GM21737 (cell line): Measurements from ENCODE around the gene PTOV1.
"Not testable (repeated sequence)": the region's sequence is repeated elsewhere in the genome, so short reads cannot be mapped to it uniquely, and the experiment has no call there.

ENCODE experiments used
- ATAC-seq: cut with Tn5 transposase; IDR thresholded peaks from one replicate; pipeline ENCODE4 v1.9.1; 2021; ENCODE audit warnings: mild to moderate bottlenecking, moderate library complexity; ENCODE audit not compliant: unreplicated experiment

The PTOV1 gene

DNA sequence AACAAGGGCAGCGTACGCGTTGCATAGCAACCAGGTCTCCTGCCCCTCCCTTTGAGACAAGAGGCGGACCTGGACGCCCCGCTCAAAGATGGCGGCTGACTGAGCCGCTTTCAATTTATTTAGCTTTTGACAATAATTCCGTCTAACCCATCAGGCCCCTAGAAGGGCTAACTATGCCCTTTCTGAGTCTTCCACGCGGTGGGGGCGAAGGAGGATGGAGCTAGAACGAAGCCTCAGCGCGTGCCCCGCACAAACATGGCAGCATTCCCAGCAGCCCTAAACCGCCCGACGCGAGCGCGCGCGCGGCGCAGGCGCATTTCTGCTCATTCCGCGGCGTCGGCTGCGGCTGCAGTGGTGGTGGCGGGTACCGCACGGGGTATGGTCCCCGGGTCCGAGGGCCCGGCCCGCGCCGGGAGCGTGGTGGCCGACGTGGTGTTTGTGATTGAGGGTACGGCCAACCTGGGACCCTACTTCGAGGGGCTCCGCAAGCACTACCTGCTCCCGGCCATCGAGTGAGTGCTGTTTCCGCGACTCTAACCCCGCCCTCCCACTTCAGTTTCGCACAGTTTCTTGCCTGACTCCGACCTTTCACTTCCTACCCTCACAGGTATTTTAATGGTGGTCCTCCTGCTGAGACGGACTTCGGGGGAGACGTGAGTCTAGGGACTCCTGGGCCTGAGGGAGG lies 32.9 kb upstream of the PTOV1 start, which contains the start of gene MED25:
Gene MED25 (plus strand): TSS at position 326 of the 685 bp plus-strand sequence. CDS start 53 bp downstream, at position 379.
- ATAC-seq = peak; percentile 54

DNA sequence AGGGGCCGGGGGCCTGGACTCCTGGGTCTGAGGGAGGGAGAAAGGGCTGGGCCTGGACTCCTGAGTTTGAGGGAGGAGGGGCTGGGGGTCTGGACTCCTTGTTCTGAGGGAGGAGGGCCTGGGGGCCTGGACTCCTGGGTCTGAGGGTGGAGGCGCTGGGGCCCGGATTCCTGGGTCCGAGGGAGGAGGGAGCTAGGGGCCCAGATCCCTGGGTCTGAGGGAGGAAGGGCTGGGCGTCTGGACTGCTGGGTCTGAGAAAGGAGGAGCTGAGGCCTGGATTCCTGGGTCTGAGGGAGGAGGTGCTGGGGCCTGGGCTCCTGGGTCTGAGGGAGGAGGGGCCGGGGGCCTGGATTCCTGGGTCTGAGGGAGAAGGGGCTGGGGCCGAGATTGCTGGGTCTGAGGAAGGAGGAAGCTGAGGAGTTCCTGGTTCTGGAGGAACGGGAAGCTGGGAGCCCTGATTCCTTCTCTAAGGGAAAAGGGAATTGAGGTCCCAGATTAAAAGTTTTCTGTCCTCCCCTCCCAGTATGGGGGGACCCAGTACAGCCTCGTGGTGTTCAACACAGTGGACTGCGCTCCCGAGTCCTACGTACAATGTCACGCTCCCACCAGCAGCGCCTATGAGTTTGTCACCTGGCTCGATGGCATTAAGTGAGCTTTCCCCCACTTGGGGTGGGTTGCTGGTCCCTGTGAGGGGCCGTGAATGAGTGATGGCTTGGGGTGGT lies 32.1 kb upstream of the PTOV1 start:
- no peak for ATAC-seq

DNA sequence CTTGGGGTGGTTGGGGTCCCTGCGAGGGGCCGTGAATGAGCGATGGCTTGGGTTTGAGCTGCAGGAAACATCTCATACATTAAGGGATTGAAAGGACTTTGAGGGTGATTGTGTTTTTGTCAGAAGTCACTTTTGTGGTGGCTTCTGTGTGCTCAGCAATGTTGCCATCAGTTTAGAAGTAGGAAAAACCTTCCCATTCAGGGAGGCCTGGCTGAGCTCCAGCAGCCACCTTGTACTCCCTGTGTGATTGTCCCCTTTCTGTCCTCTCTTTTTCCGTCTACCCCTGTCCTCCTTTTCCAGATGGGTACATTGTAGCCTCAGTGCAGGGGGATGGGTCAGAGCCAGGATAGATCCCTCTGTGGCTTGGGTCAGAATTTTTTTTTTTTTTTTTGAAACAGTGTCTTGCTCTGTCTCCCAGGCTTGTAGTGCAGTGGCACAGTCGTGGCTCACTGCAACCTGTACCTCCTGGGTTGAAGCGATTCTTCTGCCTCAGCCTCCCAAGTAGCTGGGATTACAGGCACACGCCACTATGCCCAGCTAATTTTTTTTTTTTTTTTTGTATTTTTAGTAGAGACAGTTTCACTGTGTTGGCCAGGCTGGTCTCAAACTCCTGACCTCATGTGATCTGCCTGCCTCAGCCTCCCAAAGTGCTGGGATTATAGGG lies 31.4 kb upstream of the PTOV1 start:
- ATAC-seq = not testable (repeated sequence)

DNA sequence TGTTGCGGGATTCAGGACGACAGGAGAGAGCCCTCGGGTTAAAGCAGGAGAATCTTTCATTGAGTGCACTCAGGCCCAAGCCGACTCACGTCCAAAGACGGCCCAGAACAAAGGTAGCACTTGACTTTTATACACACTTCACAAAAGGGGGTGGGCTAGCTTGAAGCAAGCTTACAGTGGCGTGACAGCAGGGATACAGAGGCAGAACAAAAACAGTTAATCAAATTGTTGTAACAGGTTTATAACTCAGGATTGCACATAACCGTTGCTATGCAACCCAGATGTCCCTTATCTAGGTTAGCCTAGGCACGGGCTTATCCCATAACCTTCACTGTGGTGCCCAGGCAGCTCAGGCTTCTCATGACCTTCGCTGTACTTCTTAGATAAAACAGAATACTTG lies 30.8 kb upstream of the PTOV1 start:
- no peak for ATAC-seq

DNA sequence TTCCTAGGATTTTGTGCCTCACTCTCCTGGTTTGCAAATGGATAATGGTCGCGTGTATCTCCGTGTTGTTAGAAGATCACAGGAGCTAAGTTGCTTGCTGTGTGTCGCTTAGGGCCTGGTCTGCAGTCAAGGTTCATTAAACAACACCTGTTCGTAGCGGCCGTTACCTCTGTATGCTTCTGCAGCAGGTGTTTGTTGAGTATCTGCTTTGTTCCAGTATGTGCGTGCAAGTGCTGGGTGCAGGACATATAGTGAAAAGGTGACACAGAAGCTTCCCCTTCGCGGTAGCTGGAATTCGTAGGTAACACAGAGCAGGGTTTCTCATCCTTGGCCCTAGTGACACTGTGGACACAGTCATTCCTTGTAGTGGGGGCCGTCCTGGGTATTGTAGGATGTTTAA lies 27.5 kb upstream of the PTOV1 start:
- no peak for ATAC-seq

DNA sequence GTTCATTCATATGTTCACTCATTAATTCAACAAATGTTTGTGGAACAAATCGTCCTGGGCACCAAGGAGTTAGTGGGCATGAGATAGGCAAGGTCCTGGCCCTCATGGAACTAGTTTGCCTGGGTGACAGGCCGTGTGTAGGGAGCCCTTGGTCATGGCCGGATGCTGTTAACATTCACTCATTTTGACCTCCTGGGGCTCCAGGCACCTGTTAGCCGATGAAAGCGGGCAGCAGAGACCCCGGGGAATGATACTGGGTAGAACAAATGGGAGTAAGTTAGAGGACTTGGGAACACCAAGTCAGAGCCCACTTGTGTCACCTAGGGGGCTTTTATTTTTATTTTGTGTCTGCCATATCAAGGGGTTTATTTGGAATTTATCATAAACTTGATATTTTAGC lies 26.3 kb upstream of the PTOV1 start:
- ATAC-seq = no peak

DNA sequence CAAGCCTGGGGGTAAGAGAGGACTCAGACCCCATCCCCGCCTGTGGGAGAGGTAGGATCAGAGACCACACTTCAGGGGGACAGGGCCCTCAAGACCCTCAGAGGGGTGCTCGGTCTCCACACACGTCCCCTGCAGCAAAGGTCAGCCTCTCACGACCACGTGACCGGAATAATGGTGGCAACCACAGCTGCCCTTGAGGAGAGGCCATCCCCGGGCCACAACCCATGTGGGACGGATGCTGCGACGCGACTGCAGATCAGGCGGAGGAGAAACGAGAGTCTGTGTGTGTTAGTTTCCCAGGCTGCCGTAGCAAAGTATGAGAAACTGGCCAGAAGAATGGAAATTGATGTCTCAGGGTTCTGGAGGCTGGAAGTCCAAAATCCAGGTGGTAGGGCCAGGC lies 23.9 kb upstream of the PTOV1 start:
- no peak for ATAC-seq

DNA sequence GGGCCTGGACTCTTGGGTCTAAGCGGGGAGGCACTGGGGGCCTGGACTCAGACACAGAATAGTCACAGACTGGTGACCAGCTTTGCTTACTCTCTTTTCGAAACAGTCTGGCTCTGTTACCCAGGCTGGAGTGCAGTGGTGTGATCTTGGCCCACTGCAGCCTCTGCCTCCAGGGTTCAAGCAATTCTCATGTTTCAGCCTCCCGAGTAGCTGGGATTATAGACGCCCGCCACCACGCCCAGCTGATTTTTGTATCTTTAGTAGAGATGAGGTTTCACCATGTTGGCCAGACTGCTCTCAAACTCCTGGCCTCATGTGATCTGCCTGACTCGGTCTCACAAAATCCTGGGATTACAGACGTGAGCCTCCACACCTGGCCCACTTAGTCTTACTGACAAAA lies 21.8 kb upstream of the PTOV1 start:
- ATAC-seq = no peak

DNA sequence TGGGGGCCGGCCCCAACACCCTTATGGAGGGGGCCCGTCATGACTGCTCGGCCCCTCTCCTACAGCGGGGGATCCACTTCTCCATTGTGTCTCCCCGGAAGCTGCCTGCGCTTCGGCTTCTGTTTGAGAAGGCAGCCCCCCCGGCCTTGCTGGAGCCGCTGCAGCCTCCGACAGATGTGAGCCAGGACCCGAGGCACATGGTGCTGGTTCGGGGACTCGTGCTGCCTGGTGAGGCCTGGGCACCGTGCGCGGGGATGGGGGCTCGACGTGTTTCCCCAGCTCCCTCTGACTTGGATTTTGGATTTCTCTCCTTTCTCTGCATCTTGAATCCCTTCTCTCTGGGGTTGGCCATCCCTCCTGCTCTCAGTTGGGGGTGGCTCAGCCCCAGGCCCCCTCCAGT lies 21.2 kb upstream of the PTOV1 start:
- no peak for ATAC-seq

DNA sequence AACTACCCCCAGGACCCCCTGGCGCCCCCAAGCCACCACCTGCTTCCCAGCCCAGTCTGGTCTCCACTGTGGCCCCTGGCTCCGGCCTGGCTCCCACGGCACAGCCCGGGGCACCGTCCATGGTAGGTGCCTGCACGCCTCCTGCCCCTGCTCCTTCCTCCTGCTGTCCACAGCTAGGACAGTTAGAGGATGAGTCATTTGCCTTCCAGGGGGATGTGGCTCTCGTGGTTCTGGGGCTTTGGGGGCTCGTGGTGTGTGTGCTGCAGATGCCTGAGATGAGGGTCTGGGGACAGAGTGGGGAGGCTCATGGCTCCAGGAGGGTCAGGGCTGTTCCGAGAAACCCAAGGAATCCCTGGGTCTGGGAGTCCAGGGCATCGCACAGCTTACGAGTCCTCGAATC lies 20.2 kb upstream of the PTOV1 start:
- ATAC-seq = no peak

DNA sequence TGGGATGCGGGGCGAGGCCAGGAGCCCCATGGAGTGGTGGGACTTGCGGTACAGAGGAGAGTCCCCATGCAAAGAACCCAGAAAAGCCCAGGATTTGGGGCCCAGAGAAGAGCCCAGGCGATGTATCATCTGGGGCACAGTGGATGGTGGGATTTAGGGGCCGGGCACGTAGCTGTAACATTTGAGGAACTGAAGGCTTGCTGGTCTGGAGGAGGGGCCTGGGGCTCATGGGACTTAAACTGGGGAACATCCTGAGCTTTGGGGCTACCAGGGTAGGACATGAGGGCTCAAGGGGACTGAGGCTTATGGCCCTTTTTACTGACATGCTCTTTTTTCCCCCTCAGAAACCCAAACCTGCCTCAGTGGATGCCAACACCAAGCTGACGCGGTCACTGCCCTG lies 19.4 kb upstream of the PTOV1 start:
- ATAC-seq = no peak

DNA sequence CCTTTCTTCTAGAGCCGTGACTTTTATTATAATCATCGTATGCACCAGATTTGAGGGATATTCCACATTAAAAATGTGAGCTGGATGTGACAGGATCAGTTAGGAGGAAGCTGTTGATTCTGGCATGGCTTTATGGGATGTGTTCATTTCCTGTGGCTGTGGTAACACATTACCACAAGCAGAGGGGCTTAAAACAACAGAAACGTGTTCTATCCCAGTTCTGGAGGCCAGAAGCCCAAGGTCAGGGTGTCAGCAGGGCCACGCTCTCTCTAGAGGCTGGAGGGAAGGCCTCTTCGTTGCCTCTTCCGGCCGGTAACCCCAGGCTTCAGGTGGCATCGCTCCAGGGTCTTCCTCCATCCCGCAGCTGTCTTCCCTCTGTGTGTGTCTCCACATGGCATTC lies 18.4 kb upstream of the PTOV1 start:
- no peak for ATAC-seq

DNA sequence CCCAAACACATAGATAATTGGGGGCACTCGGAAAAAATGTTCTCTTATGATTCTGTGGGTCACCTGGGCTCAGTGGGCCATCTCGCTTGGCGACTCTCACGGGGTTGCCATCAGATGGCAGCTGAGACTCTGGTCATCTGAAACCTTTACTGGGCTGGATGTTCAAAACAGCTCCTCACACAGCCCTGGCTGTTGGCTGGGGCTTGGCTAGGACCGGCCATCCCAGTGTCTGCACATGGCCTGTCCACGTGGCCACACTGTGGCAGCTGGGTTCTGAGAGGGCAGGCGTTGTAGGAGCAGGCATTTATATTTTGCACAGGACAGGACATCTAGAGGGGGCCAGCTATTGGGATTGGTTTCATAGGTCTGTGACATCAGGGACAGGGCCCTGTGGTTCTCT lies 17.4 kb upstream of the PTOV1 start:
- ATAC-seq = no peak

DNA sequence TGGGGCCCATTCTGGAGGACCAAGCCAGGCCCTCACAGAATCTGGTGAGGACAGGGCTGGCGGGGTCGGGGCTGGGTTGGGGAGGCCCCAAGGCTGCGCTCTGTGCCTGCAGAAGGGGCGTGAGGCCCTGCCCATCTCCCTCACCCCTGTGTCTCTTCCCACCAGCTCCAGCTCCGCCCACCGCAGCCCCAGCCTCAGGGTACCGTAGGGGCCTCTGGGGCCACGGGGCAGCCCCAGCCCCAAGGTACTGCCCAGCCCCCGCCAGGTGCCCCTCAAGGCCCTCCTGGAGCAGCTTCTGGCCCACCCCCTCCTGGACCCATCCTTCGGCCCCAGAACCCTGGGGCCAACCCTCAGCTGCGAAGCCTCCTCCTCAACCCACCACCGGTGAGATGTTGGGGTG lies 15.4 kb upstream of the PTOV1 start:
- no peak for ATAC-seq

DNA sequence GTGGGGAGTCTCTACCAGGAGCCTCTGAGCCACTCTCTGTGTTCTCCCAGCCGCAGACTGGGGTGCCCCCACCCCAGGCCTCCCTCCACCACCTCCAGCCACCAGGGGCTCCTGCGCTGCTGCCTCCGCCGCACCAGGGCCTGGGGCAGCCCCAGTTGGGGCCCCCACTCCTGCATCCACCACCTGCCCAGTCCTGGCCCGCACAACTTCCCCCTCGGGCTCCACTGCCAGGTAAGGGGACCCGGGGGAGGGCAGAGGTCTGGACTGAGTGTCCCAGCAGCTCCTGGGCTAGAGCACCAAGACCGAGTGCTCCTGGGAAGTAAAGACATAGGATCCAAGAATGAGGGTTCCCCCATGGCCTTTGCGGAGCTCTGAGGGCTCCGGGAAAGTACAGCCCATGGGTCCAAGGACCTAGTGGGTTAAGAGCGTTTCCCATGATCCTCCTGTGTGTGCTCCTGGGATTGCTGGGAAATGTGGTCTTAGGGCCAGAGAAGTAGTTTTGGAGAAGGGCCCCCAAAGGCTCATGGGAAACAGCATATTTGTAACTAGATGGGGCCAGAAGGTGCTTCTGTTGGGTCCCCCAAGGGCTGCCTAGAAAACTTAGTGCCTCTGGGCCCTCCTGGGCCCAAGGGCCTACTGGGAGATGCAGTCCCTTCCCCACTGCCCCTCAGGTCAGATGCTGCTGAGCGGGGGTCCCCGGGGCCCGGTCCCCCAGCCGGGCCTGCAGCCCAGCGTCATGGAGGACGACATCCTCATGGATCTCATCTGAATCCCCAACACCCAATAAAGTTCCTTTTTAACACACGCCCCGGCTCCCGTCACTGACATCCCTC lies 14.6 kb upstream of the PTOV1 start:
- ATAC-seq = no peak

DNA sequence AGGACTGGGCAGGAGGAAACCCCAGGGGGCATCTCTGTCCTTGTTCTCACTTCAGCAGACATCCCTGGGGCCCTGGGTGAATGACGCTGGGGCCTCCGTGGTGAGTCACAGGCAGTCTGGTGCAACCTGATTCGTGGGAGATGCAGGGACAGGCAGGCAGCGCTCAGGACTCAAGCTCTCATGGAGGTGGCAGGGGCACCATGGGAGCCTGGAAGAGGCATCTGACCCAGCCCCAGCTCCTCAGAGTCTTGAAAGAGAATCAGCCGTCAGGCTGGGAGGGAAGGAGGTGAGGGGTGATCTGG lies 14.0 kb upstream of the PTOV1 start:
- ATAC-seq = no peak

DNA sequence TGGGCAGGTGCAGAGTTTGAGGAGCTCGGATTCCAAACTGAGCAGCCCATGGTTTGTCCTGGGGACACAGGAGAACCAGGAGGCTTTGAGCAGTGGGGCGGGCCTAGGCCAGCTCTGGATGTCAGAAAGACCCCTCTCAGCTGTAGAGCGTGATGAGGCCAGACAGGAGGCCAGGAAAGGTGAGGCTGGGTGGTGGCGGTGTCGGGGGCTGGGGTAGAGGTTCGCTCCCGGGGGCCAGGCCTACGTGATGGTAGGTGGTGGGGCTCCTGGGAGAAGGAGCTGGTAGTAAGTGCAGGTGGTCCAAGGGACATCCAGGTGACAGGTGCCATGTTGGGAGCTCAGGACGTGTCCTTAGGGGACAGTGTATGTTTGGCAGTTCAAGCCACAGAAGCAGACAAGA lies 13.5 kb upstream of the PTOV1 start:
- ATAC-seq = no peak

DNA sequence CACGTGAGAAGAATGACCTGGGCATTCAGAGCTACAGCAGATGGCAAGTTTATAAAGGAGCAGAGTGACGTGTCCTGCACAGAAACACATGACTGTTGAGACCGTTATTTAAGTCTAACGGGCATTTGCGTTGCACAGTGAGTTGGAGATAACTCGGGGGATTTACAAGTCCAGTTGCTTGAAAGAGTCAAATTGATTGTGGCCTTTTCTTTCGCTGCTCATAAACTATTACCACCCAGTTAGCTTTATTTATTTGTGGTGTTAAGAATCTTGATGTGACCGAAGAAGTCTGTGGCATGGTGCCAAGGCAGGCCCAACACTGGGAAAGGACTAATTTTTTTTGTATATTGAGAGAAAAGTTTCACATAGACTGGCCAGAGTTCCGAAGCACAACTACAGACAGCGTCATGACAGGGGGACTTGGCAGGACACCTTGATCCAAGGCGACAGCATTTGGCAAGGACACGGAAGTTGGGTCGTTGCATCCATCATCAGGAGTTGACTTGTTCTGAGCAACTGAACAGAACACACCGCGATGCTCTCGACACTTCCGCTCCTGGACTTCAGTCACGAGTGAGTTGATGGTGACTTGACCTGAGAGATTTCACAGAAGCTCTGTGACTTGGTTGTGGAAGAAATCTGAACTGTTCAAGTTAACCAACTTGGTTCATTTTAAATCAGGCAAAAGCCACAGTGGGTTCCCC lies 11.9 kb upstream of the PTOV1 start:
- no peak for ATAC-seq

DNA sequence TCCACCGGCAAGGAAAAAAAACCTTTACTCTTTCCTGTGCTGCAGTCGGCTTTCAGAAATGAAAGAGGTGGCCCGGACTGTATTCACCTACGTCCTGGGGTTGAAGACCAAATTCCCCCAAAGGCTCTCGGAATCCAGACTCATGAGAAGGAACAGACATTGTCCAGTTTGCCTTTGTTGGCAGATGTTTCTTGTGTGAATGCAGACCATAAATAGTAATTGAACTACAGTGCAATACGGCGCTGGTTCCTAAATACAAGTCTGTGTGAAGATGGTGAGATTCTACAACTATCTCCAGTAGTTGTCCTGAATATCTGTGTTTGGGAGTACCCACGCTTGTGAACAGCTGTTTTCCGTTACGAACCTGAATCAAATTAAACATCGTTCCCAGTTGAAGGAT lies 11.2 kb upstream of the PTOV1 start:
- ATAC-seq = no peak

DNA sequence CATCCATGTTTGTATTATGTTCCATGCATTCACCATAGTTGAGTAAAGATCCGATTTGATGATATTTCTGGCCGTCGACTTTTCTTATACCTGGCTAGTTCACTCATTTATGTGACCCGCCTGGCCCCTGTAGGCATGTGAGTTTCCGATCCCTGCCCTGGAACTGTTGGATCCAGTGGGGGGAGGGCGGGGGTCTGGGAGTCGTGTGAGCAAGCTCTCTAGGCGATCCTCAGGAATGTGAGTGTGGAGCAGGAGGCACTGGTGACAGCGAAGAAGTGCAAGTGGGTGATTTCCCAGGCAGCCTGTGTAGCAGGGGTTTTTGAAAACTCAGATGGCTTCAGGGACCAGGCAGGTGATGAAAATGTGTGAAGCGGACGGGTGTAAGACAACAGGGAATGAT lies 10.6 kb upstream of the PTOV1 start:
- ATAC-seq = no peak

DNA sequence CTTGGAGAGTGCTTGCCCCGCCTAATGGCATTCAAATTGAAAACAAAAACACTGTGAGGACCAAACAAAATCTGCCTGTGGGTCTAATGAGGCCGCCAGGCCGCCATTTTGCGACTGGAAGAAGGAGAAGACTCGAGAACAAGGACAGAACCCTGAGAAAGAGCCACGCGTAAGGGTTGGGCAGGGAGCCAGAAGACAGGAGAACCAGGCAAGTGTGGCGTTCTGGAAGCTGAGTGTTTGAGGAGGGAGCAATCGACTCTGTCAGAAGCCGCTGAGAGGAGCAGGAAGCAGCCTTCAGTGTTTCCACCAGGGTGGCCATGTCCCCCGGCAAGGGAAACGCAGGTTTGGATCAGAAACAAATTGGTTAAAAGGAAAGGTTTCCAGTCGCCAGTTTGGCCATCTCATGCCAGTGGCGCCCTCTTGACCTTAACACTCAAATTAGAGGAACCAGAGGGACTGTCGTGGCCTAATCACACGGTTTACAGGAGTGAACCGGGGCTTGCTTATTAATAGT lies 10.2 kb upstream of the PTOV1 start:
- no peak for ATAC-seq
